HG03457 (cell line): ENCODE measurements around the gene AGGF1.
"Not testable (repeated sequence)": the region's sequence is repeated elsewhere in the genome, so short reads cannot be mapped to it uniquely, and the experiment has no call there.

Experiments used
- ATAC-seq: cut with Tn5 transposase; IDR thresholded peaks from one replicate; pipeline ENCODE4 v1.9.1; 2021; ENCODE audit warnings: moderate number of reproducible peaks; ENCODE audit not compliant: unreplicated experiment

Gene AGGF1

GRCh38 chr5:77022511-77023417, 7.4 kb upstream of the AGGF1 start:
- no peak for ATAC-seq

- no peak for ATAC-seq
These were observed 5.7 kb upstream of the AGGF1 start for GRCh38 chr5:77024490-77024889.

GRCh38 chr5:77028631-77029375, 1.4 kb upstream of the AGGF1 start:
- no peak for ATAC-seq

GRCh38 chr5:77029376-77029885, 773 bp upstream of the AGGF1 start:
- no peak for ATAC-seq

- no peak for ATAC-seq
These were observed 1.7 kb downstream of the AGGF1 start for GRCh38 chr5:77031891-77032290.

GRCh38 chr5:77032635-77033034, 2.4 kb downstream of the AGGF1 start:
- no peak for ATAC-seq

GRCh38 chr5:77033338-77033737, 3.1 kb downstream of the AGGF1 start:
- ATAC-seq: no peak

GRCh38 chr5:77035950-77036349, 5.7 kb downstream of the AGGF1 start:
- ATAC-seq: no peak

GRCh38 chr5:77046416-77047073, 16.3 kb downstream of the AGGF1 start:
- ATAC-seq: no peak

GRCh38 chr5:77064040-77064439, 33.8 kb downstream of the AGGF1 start:
- ATAC-seq: no peak

GRCh38 chr5:77065256-77065655, 35.1 kb downstream of the AGGF1 start:
- no peak for ATAC-seq

GRCh38 chr5:77066184-77066583, 36.0 kb downstream of the AGGF1 start:
- no peak for ATAC-seq

GRCh38 chr5:77066823-77067442, 36.7 kb downstream of the AGGF1 start:
- ATAC-seq: no peak

- ATAC-seq: no peak
These were observed 43.5 kb downstream of the AGGF1 start for GRCh38 chr5:77073667-77074066.

GRCh38 chr5:77074745-77075144, 44.5 kb downstream of the AGGF1 start:
- ATAC-seq: no peak

GRCh38 chr5:77076961-77077828, 47.0 kb downstream of the AGGF1 start:
- peak; percentile 87 for ATAC-seq

- no peak for ATAC-seq
These were observed 47.6 kb downstream of the AGGF1 start for GRCh38 chr5:77077829-77078176.

- not testable (repeated sequence) for ATAC-seq
These were observed 50.3 kb downstream of the AGGF1 start for GRCh38 chr5:77080479-77080878.

- no peak for ATAC-seq
These were observed 50.7 kb downstream of the AGGF1 start for GRCh38 chr5:77080905-77081304.

GRCh38 chr5:77082280-77082679, 52.1 kb downstream of the AGGF1 start:
- no peak for ATAC-seq
